HG02588 (cell line): Measurements from ENCODE around the gene GLYAT.

Experiments
- ATAC-seq: cut with Tn5 transposase; IDR thresholded peaks from one replicate; pipeline ENCODE4 v1.9.1; 2021; ENCODE audit warnings: mild to moderate bottlenecking, moderate library complexity; ENCODE audit not compliant: unreplicated experiment

GLYAT gene, protein sequence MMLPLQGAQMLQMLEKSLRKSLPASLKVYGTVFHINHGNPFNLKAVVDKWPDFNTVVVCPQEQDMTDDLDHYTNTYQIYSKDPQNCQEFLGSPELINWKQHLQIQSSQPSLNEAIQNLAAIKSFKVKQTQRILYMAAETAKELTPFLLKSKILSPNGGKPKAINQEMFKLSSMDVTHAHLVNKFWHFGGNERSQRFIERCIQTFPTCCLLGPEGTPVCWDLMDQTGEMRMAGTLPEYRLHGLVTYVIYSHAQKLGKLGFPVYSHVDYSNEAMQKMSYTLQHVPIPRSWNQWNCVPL

DNA sequence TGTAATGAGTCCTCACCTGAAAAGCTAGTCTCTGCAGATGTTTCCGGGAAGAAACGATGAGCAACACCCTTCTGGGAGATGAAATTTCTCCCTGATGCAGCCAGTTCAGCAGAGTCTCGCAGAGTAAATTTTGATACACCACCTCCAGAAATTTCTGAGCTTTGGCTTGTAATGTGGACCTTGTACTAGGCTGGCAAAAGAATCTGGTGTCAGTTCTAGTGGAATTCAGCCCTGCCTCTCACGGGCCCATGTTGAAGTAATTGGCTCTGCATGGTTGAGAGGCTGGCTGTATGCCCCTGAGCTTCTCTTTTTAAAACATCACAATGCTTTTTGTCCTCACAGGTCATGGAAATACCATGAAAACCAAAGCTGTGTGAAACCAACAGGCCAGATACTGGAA lies at the start of gene GLYAT:
Gene GLYAT, minus strand, starts transcription at position 125 of the 400 bp plus-strand sequence. CDS start 7,447 bp downstream, outside the sequence.
- no peak for ATAC-seq

GRCh38 chr11:58781345-58781744 lies 49.6 kb upstream of the GLYAT start:
- ATAC-seq: no peak

DNA sequence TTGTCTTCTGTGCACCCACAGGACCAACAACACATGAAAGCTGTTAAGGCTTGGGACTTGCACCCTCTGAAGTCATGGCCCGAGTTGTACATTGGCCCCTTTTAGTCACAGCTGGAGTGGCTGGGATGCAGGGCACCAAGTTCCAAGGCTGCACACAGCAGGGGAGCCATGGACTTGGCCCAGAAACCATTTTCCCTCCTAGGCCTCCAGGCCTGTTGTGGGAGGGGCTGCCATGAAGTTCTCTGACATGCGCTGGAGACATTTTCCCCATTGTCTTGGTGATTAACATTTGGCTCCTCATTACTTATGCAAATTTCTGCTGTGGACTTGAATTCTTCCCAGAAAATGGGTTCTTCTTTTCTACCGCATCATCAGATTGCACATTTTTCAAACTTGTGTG lies 48.8 kb upstream of the GLYAT start:
- ATAC-seq: no peak

DNA sequence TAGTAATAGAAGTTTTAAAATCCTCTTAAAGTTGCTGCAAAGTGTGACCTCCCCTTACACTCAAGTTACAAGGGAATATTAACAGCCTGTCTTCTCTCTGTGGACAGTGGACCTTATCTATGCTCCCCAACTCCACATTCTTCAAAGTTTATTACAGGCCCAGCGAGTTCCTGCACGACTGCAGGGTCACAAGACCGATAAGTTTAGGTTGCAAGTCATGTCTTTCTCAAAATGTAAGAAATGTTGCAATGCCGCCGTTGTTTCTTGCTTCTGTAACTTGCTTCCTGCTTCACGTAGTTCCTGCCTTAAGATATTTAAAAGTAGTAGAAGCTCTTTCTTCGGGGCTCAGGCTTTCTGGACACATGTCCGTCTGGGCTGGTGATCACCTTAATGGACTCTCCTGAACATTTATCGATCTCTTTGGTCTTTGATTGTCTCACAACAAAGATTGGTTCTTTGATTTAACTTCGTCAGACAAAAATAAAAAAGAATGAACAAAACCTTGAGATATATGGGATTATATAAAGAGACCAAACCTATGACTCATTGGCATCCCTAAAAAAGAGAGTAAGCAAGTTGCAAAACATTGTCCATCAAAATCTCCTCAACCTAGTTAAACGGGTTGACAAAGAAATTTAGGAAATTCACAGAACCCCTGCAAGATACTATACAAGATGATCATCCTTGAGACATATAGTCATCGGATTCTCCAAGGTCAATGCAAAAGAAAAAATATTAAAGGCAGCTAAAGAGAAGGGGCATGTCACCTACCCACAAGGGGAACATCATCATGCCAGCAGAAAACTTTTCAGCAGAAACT lies 45.4 kb upstream of the GLYAT start:
- no peak for ATAC-seq

GRCh38 chr11:58775066-58775708 lies 43.4 kb upstream of the GLYAT start:
- no peak for ATAC-seq

- no peak for ATAC-seq
These were observed 42.4 kb upstream of the GLYAT start for GRCh38 chr11:58774164-58774593.

DNA sequence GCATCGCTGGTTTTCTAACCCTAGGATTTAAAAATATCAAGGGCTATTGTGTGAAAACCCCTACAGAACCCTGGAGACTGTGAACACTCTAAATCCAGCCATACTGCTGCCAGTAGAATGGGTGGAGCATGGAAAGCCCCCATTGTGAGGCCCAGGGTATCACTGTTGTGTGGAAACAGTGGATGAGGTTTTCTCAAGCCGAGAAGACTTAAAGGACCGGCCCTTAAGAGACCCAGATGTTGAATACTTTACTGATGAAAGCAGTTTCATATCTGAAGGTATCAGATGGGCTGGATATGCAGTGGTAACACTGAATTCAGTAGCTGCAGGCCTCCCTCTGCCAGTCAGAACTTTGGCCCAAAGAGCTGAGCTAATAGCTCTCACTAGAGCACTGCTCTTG lies 41.6 kb upstream of the GLYAT start:
- no peak for ATAC-seq

- no peak for ATAC-seq
These were observed 40.9 kb upstream of the GLYAT start for GRCh38 chr11:58772329-58773285.

DNA sequence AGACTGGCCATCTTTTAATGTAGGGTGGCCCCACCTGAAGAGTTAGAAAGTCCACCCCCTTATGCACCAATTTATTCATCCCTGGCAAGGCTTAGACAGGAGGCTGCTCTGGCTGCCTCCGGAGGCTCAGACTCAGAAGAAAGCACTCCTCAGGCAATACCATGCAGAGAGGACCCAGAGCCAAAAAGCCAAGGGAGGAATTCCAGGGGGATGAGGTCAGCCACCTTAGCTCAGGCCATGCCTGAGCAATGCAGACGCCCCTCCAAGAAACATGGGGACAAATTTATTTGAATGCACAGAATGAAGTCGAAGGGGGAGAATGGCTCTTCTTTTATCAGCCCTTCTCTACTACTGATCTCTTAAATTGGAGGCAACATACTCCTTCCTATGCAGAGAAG lies 39.7 kb upstream of the GLYAT start:
- no peak for ATAC-seq

GRCh38 chr11:58770627-58771457 lies 39.1 kb upstream of the GLYAT start:
- no peak for ATAC-seq

GRCh38 chr11:58770166-58770565 lies 38.4 kb upstream of the GLYAT start:
- no peak for ATAC-seq

GRCh38 chr11:58769308-58769707 lies 37.6 kb upstream of the GLYAT start:
- ATAC-seq: no peak

- ATAC-seq: no peak
These were observed 36.4 kb upstream of the GLYAT start for GRCh38 chr11:58768137-58768536.

DNA sequence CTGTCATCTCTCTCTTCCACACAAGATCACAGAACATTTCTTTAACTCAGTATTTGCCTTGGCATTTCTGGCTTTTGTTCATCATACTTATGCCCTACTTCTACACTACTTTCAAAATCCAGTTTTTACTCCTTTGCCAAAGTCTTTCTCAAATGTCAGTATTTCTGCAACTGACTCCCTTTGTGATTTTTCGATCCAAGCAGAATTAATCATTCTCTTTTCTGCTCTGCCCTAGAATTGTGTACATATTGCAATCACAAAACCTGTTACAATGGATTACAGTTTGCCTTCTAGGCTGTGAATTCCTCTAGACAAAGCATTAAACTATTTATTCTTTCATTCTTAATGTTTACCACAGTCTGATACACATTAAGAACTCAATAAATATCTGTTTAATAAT lies 33.3 kb upstream of the GLYAT start:
- no peak for ATAC-seq

DNA sequence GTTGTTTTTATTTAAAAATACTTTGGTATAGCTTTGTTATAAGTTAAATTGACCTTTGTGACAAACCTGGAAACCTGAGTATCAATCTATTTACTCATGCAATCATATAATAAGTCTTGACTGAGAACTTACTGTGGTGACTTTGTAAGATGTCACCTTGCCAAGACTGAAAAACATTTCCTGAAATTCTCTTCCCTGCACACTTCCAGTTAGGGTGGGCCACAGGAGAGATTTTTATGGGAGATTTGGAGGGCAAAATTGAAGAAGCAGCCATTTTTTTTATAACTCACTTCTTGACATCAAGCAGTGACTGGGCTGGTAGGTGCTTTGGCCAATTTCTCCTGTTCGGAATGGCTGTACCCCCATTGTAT lies 31.4 kb upstream of the GLYAT start:
- ATAC-seq: no peak

DNA sequence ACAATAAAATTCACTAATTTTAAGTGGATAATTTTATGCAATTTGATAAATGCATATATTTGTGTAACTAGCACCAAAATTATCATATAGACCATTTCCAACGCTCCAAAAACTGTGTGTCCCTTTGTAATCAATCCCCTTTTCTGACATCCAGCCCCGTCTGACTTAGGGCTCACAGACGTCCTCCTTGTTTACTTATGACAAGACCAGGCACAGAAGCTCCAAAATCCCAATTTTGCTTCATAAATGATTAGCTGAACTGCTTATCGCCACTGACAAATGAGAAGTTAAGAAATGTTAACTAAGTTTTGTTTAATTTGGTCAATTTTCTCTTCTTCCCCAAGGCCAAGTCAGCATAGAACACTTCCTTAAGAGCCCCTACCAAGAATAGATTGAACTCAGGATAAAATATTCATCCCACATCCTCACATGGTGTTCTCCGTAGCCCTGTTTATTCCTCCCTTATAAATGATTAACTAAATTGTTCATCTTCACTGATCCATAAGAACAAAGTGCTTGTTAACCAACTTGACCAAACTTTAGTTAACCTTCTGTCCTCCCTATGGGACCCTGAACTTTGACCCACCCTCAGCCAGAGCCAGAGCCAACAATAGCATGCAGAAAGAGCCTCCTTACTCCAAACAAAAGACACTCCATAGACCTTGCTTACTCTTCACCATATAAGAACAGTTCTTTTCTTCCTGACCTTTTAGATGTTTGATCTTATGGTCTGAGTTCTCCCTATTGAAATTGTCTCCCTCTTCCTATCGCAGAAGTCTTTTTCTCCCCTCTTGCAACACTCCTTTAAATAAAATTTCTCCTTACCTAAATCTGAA lies 30.8 kb upstream of the GLYAT start:
- ATAC-seq: no peak

DNA sequence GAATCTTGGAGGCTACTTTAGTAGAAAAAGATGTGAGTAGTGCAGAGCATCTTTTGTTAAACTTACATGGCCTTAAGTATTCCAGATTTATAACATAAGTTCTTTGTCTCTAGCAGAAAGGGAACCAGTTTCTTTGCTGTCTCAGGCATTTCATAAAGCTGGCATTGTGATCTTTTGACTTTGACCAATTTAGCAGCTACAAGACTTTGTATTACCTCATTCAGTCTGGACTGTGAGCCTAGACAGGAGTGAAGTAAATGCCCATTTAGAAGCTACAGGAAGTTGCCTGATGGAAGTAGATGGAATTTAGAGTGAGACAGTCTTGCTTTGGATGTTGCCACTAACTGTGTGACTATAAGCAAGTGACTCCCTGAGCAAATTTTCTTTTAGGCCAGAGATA lies 25.7 kb upstream of the GLYAT start:
- no peak for ATAC-seq

GRCh38 chr11:58745705-58746364 lies 14.1 kb upstream of the GLYAT start:
- ATAC-seq: no peak
